Esophagus muscularis mucosa (tissue), 4 donors: ENCODE results near the gene PLA2G4D.

Source experiments
- CTCF ChIP-seq, 3 experiments: fragments of 200-600 bp in 2 of 3; fragments of 450-650 bp in 1 of 3; sonication (generic) in 2 of 3; IDR thresholded peaks; one replicate each; pipeline ENCODE4 v1.5.1; 2017 to 2019; ENCODE audit warnings: antibody characterized with exemption in 3 of 3, mild to moderate bottlenecking in 2 of 3, moderate library complexity in 1 of 3
- EP300 ChIP-seq: sonication (generic); formaldehyde crosslinking; IDR thresholded peaks from one replicate; pipeline ENCODE4 v1.6.1; 2017; ENCODE audit warnings: antibody characterized with exemption
- POLR2A ChIP-seq: fragments of 450-650 bp; IDR thresholded peaks from one replicate; pipeline ENCODE4 v1.6.1; 2017; ENCODE audit warnings: antibody characterized with exemption, moderate library complexity, mild to moderate bottlenecking, low read depth
- POLR2AphosphoS5 ChIP-seq, 2 donors: sonication (generic); formaldehyde crosslinking; IDR thresholded peaks; one replicate each; pipeline ENCODE4 v1.6.1; 2017; ENCODE audit warnings: antibody characterized with exemption in 2 of 2

GRCh38 chr15:42048821-42049200 is 45.6 kb downstream of the PLA2G4D start:
- TF ChIP-seq CTCF (IDR thresholded peaks at IDR 0.05): no peak
- TF ChIP-seq POLR2AphosphoS5 (IDR thresholded peaks at IDR 0.05): no peak
- no peak for TF ChIP-seq POLR2A
- no peak for TF ChIP-seq EP300
